Glomerular visceral epithelial cell (primary cell): ENCODE measurements around the gene FSTL1.
A peak's percentile ranks its signal among the peaks of the same experiment; 100 is the strongest.

Experiments
- DNase-seq: peaks from one replicate; pipeline ENCODE4 v3.0.0-alpha.2; 2016; ENCODE audit errors: extremely low spot score

FSTL1 gene

GRCh38 chr3:120450600-120451271 lies at the start of gene FSTL1:
Gene FSTL1 (minus strand): TSS chr3:120450992. CDS start chr3:120450746, 246 bp downstream.
- peak; percentile 81 for DNase-seq

- peak; percentile 87 for DNase-seq
Measured at GRCh38 chr3:120498556-120499346, 48.0 kb upstream of the FSTL1 start.

- DNase-seq: no peak
Measured at GRCh38 chr3:120497818-120498217, 47.0 kb upstream of the FSTL1 start.

- peak; percentile 85 for DNase-seq
Measured at GRCh38 chr3:120497336-120497735, 46.5 kb upstream of the FSTL1 start.

- DNase-seq: peak; percentile 51
Measured at GRCh38 chr3:120496278-120497002, 45.6 kb upstream of the FSTL1 start.

- DNase-seq: no peak
Measured at GRCh38 chr3:120495809-120496208, 45.0 kb upstream of the FSTL1 start.

- no peak for DNase-seq
Measured at GRCh38 chr3:120492103-120492502, 41.3 kb upstream of the FSTL1 start.

GRCh38 chr3:120489421-120489820 lies 38.6 kb upstream of the FSTL1 start:
- DNase-seq: no peak

- DNase-seq: no peak
Measured at GRCh38 chr3:120488296-120488695, 37.5 kb upstream of the FSTL1 start.

- no peak for DNase-seq
Measured at GRCh38 chr3:120487191-120487650, 36.4 kb upstream of the FSTL1 start.

GRCh38 chr3:120481081-120481480 lies 30.3 kb upstream of the FSTL1 start:
- no peak for DNase-seq

GRCh38 chr3:120477781-120478180 lies 27.0 kb upstream of the FSTL1 start:
- DNase-seq: no peak

- no peak for DNase-seq
Measured at GRCh38 chr3:120475722-120476377, 25.1 kb upstream of the FSTL1 start.

- DNase-seq: no peak
Measured at GRCh38 chr3:120473896-120474675, 23.3 kb upstream of the FSTL1 start.

- DNase-seq: no peak
Measured at GRCh38 chr3:120473389-120473788, 22.6 kb upstream of the FSTL1 start.

GRCh38 chr3:120472121-120472844 lies 21.5 kb upstream of the FSTL1 start:
- no peak for DNase-seq

GRCh38 chr3:120471643-120472042 lies 20.9 kb upstream of the FSTL1 start:
- no peak for DNase-seq

GRCh38 chr3:120470870-120471269 lies 20.1 kb upstream of the FSTL1 start:
- no peak for DNase-seq

- DNase-seq: no peak
Measured at GRCh38 chr3:120469882-120470301, 19.1 kb upstream of the FSTL1 start.

- DNase-seq: peak; percentile 50
Measured at GRCh38 chr3:120469440-120469839, 18.6 kb upstream of the FSTL1 start.
